H1 (cell line): Measurements from ENCODE around the gene LRRC18. TPM values are rescaled to one million over a fixed set of nuclear protein-coding genes. Genes with fewer than 3 reads are reported as not detected.

Experiments used
- CTCF ChIA-PET: fragments of 300-600 bp; sonication (Branson Sonifier 250); formaldehyde crosslinking; loops from one replicate; lab custom pipeline; 2021; ENCODE audit not compliant: partially characterized antibody; lab: Charles Lee
- POLR2A ChIA-PET: fragments of 300-600 bp; sonication (Branson Sonifier 250); formaldehyde crosslinking; loops from one replicate; lab custom pipeline; 2021; ENCODE audit warnings: inconsistent platforms; ENCODE audit not compliant: partially characterized antibody; lab: Charles Lee
- DNase-seq, 2 experiments: peaks; one replicate each; pipeline versions ENCODE4 v3.0.0 to v3.0.0-alpha.2; 2010 to 2022; ENCODE audit warnings: low spot score in 2 of 2, low read depth in 1 of 2, mixed read lengths in 1 of 2
- FAIRE-seq: peaks from 2 replicates; lab custom pipeline; 2011; peaks lifted over from hg19 to GRCh38; lab: Jason Lieb, UNC
- H2AFZ ChIP-seq: 2 replicates; pipeline ENCODE4 v1.8.1; 2012; ENCODE audit warnings: low read length, inconsistent platforms
- H2AK5ac ChIP-seq: 2 replicates; pipeline ENCODE4 v1.6.1; 2013; ENCODE audit warnings: low read depth, low read length
- H2BK120ac ChIP-seq: replicated peaks from 2 replicates; pipeline ENCODE3; 2013; ENCODE audit warnings: low read depth, low read length, inconsistent platforms
- H2BK12ac ChIP-seq: 2 replicates; pipeline ENCODE4 v1.6.1; 2013; ENCODE audit warnings: low read depth, low read length
- H2BK15ac ChIP-seq: 2 replicates; pipeline ENCODE4 v1.6.1; 2013; ENCODE audit warnings: low read length
- H2BK20ac ChIP-seq: 2 replicates; pipeline ENCODE4 v1.6.1; 2013; ENCODE audit warnings: low read length
- H2BK5ac ChIP-seq: 2 replicates; pipeline ENCODE4 v1.6.1; 2013; ENCODE audit warnings: low read depth, low read length
- H3K14ac ChIP-seq: 2 replicates; pipeline ENCODE4 v1.6.1; 2013; ENCODE audit warnings: inconsistent platforms; ENCODE audit not compliant: insufficient read length
- H3K18ac ChIP-seq: 2 replicates; pipeline ENCODE4 v1.6.1; 2013; ENCODE audit warnings: low read length; ENCODE audit errors: extremely low read depth
- H3K23ac ChIP-seq: 2 replicates; pipeline ENCODE4 v1.6.1; 2013; ENCODE audit warnings: inconsistent platforms; ENCODE audit not compliant: insufficient read length
- H3K23me2 ChIP-seq: 2 replicates; pipeline ENCODE4 v1.6.1; 2013; ENCODE audit warnings: low read depth, low read length
- H3K27ac ChIP-seq: 2 replicates; pipeline ENCODE4 v1.6.1; 2011; ENCODE audit warnings: low read depth, low read length, inconsistent platforms
- H3K27me3 ChIP-seq, 4 experiments: replicated peaks in 1 of 4; 1 replicate in 1 of 4; 2 replicates in 3 of 4; pipeline versions ENCODE4 v1.6.1 to v1.8.1; 2011 to 2013; ENCODE audit warnings: low read length in 3 of 4, mild to moderate bottlenecking in 3 of 4, inconsistent platforms in 2 of 4, mixed read lengths in 2 of 4, moderate library complexity in 1 of 4; ENCODE audit not compliant: control insufficient read depth in 3 of 4, insufficient read depth in 3 of 4; ENCODE audit errors: extremely low read depth in 1 of 4
- H3K36me3 ChIP-seq, 4 experiments: 2 replicates each; pipeline versions ENCODE4 v1.6.1 to v1.8.1; 2011 to 2013; ENCODE audit warnings: mild to moderate bottlenecking in 4 of 4, low read length in 3 of 4, moderate library complexity in 2 of 4, control low read depth in 1 of 4, inconsistent platforms in 1 of 4; ENCODE audit not compliant: insufficient read depth in 4 of 4, control insufficient read depth in 2 of 4
- H3K4ac ChIP-seq: replicated peaks from 2 replicates; pipeline ENCODE3; 2013; ENCODE audit warnings: low read length, low read depth, mixed read lengths, inconsistent platforms; ENCODE audit not compliant: insufficient read length
- H3K4me1 ChIP-seq, 4 experiments: replicated peaks in 1 of 4; 1 replicate in 1 of 4; 2 replicates in 3 of 4; pipeline versions ENCODE4 v1.6.1 to v1.8.1; 2011 to 2013; ENCODE audit warnings: low read length in 3 of 4, inconsistent platforms in 2 of 4, mixed read lengths in 1 of 4; ENCODE audit not compliant: insufficient read depth in 4 of 4, control insufficient read depth in 3 of 4
- H3K4me2 ChIP-seq, 2 experiments: 2 replicates each; pipeline versions ENCODE4 v1.6.1 to v1.8.1; 2011 to 2013; ENCODE audit warnings: low read depth in 2 of 2, low read length in 2 of 2, control low read depth in 1 of 2, inconsistent platforms in 1 of 2, mild to moderate bottlenecking in 1 of 2; ENCODE audit not compliant: insufficient read depth in 1 of 2
- H3K4me3 ChIP-seq, 4 experiments: fragments of 200-600, 300-600 bp in 1 of 4; sonication (generic), shearing (Covaris generic), sonication (Bioruptor Twin) in 1 of 4; 2 replicates each; pipeline versions ENCODE4 v1.5.1 to v1.8.1; 2011 to 2016; ENCODE audit warnings: low read length in 4 of 4, low read depth in 3 of 4, control low read depth in 2 of 4, inconsistent platforms in 2 of 4, mild to moderate bottlenecking in 2 of 4, mixed read lengths in 1 of 4, moderate library complexity in 1 of 4; ENCODE audit not compliant: insufficient read depth in 2 of 4; ENCODE audit errors: extremely low read depth in 1 of 4
- H3K56ac ChIP-seq: replicated peaks from 2 replicates; pipeline ENCODE3; 2013; ENCODE audit warnings: low read depth, mild to moderate bottlenecking, mixed read lengths, low read length, inconsistent platforms; ENCODE audit not compliant: insufficient read length
- H3K79me1 ChIP-seq: 2 replicates; pipeline ENCODE4 v1.6.1; 2013; ENCODE audit warnings: low read depth, low read length, control low read depth
- H3K79me2 ChIP-seq, 2 experiments: 2 replicates each; pipeline versions ENCODE4 v1.6.1 to v1.8.1; 2012 to 2013; ENCODE audit warnings: low read length in 2 of 2, mild to moderate bottlenecking in 2 of 2, inconsistent platforms in 1 of 2; ENCODE audit not compliant: insufficient read depth in 2 of 2, control insufficient read depth in 1 of 2
- H3K9ac ChIP-seq, 4 experiments: replicated peaks in 1 of 4; 1 replicate in 1 of 4; 2 replicates in 3 of 4; pipeline versions ENCODE4 v1.6.1 to v1.8.1; 2011 to 2013; ENCODE audit warnings: low read depth in 3 of 4, low read length in 3 of 4, control low read depth in 2 of 4, mild to moderate bottlenecking in 2 of 4, moderate library complexity in 2 of 4, inconsistent platforms in 1 of 4; ENCODE audit errors: extremely low read depth in 1 of 4
- H3K9me3 ChIP-seq, 2 experiments: 2 replicates each; pipeline versions ENCODE4 v1.6.1 to v1.8.1; 2012 to 2013; ENCODE audit warnings: mild to moderate bottlenecking in 2 of 2, moderate library complexity in 2 of 2, control low read depth in 1 of 2, inconsistent platforms in 1 of 2, low read depth in 1 of 2, low read length in 1 of 2, mixed read lengths in 1 of 2; ENCODE audit not compliant: insufficient read depth in 2 of 2
- H4K20me1 ChIP-seq, 2 experiments: replicated peaks in 1 of 2; 2 replicates each; pipeline versions ENCODE3 to v1.8.1; 2011 to 2013; ENCODE audit warnings: inconsistent platforms in 2 of 2, low read length in 2 of 2, mild to moderate bottlenecking in 1 of 2; ENCODE audit not compliant: insufficient read depth in 2 of 2, control insufficient read depth in 1 of 2
- H4K5ac ChIP-seq: 2 replicates; pipeline ENCODE4 v1.6.1; 2013; ENCODE audit warnings: low read length, low read depth, mixed read lengths, inconsistent platforms; ENCODE audit not compliant: insufficient read length
- H4K8ac ChIP-seq: 2 replicates; pipeline ENCODE4 v1.8.0; 2013; ENCODE audit warnings: mild to moderate bottlenecking, moderate library complexity, low read length, inconsistent platforms; ENCODE audit not compliant: insufficient read depth; ENCODE audit errors: extremely low read depth
- H4K91ac ChIP-seq: replicated peaks from 2 replicates; pipeline ENCODE3; 2013; ENCODE audit warnings: low read length, mixed read lengths, inconsistent platforms; ENCODE audit not compliant: insufficient read length
- BACH1 ChIP-seq: IDR thresholded peaks from 2 replicates; pipeline ENCODE4 v1.6.1; 2012; ENCODE audit warnings: low read length, improper control_type of control experiment
- BRCA1 ChIP-seq: IDR thresholded peaks from 2 replicates; pipeline ENCODE4 v1.6.1; 2012; ENCODE audit warnings: low read depth, low read length, improper control_type of control experiment
- MAFK ChIP-seq: IDR thresholded peaks from 2 replicates; pipeline ENCODE4 v1.6.1; 2012; ENCODE audit warnings: low read depth, mild to moderate bottlenecking, improper control_type of control experiment, low read length
- NANOG ChIP-seq: IDR thresholded peaks from 2 replicates; pipeline ENCODE4 v1.6.1; 2011; ENCODE audit warnings: low read length, low read depth, mild to moderate bottlenecking, inconsistent platforms; ENCODE audit not compliant: insufficient read depth, poor library complexity, severe bottlenecking
- POLR2A ChIP-seq, 2 experiments: IDR thresholded peaks; 1 replicate in 1 of 2; 2 replicates in 1 of 2; pipeline ENCODE4 v1.6.1; 2011; ENCODE audit warnings: low read depth in 2 of 2, low read length in 2 of 2, mild to moderate bottlenecking in 2 of 2; ENCODE audit errors: control extremely low read depth in 1 of 2
- RXRA ChIP-seq: IDR thresholded peaks from 2 replicates; pipeline ENCODE4 v1.6.1; 2011; ENCODE audit warnings: low read depth, mild to moderate bottlenecking, low read length, moderate library complexity; ENCODE audit not compliant: insufficient read depth
- SAP30 ChIP-seq: fragments of 300-600 bp; sonication (generic); IDR thresholded peaks from 2 replicates; pipeline ENCODE4 v1.7.1; 2012; ENCODE audit warnings: low read length, moderate library complexity, mild to moderate bottlenecking, inconsistent platforms; ENCODE audit not compliant: insufficient read depth, insufficient replicate concordance
- SIN3A ChIP-seq, 2 experiments: IDR thresholded peaks in 1 of 2; conservative IDR thresholded peaks in 1 of 2; 2 replicates each; pipeline ENCODE4 v1.6.1; 2011 to 2012; ENCODE audit warnings: low read length in 2 of 2, improper control_type of control experiment in 1 of 2, low read depth in 1 of 2, mild to moderate bottlenecking in 1 of 2
- SIX5 ChIP-seq: IDR thresholded peaks from 2 replicates; pipeline ENCODE4 v1.6.1; 2011; ENCODE audit warnings: mild to moderate bottlenecking, low read depth, low read length
- SP4 ChIP-seq: IDR thresholded peaks from 2 replicates; pipeline ENCODE4 v1.6.1; 2012; ENCODE audit warnings: low read length, inconsistent platforms
- TBP ChIP-seq: IDR thresholded peaks from 2 replicates; pipeline ENCODE4 v1.6.1; 2011; ENCODE audit warnings: low read depth, low read length, improper control_type of control experiment
- TCF12 ChIP-seq: IDR thresholded peaks from 2 replicates; pipeline ENCODE4 v1.6.1; 2011; ENCODE audit warnings: low read depth, mild to moderate bottlenecking, low read length
- WGBS, 2 experiments: shearing (Covaris generic) in 1 of 2; methylation state at CpG; one replicate each; pipeline versions ENCODE4 v1.1.6 to v1.1.7; 2013 to 2015; ENCODE audit warnings: low lambda C conversion rate in 2 of 2, mixed read lengths in 2 of 2, inconsistent platforms in 1 of 2, low coverage in 1 of 2, missing lambda C conversion rate in 1 of 2; ENCODE audit not compliant: insufficient replicate concordance in 2 of 2, insufficient coverage in 1 of 2, insufficient read length in 1 of 2; ENCODE audit errors: extremely low coverage in 1 of 2, missing lambda C conversion rate in 1 of 2; 5-methylcytosine and 5-hydroxymethylcytosine counted together
- polyA plus RNA-seq, 7 experiments: library from polyadenylated mRNA; depleted of rRNA in 3 of 7; stranded (reverse) in 5 of 7; unstranded in 2 of 7; fragments of >200 nt in 5 of 7; fragments of 200-250 nt in 2 of 7; gene quantifications; 1 replicate in 5 of 7; 2 replicates in 1 of 7; 4 replicates in 1 of 7; pipeline versions ENCODE4 v1.2.1 to v1.2.3, GENCODE V29; 2011 to 2013; ENCODE audit warnings: missing spikeins in 2 of 7, mixed read lengths in 2 of 7
- total RNA-seq: library from RNA; stranded (reverse); fragmentation: NEBNext Ultra II Directional; extraction: Animal tissue kit (Norgen Biotek cat#: 25700); gene quantifications from 2 replicates; pipeline ENCODE4 v1.2.1, GENCODE V29; 2021
- TF ChIP-seq, protein P1 (sequence below): IDR thresholded peaks from 2 replicates; pipeline ENCODE4 v1.6.1; 2012; ENCODE audit warnings: inconsistent platforms

The LRRC18 gene
- total and polyA plus RNA-seq, 2 of the 8 experiments (the other 6 are each of a cell fraction or from before 2014, with no cell fraction given) = not detected

DNA sequence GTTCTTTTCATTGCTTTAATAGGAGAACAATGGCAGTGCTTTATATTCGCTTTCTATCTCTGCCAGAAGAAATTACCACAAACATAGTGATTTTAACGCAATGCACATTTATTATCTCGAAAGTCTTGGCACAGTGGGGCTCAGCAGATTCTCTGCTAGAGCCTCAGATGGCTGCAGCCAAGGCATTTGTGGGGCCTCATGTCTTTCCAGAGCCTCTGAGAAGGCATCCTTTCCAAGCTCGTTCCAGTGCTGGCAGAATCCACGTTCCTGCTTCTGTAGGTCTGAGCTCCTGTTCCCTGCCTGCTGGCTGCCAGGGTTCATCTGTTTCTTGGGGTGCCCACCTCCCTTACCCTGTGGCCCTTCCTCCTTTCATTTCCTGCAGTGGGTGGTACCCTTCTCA is 60.2 kb downstream of the LRRC18 start:
- Histone ChIP-seq H3K4me3 (no peak overlapping the region), H3K9me3 (no peaks in the 10 kb centered on the region), H3K9ac (no peak overlapping the region), H3K23ac (no peak overlapping the region), H3K4me1 (peaks cover 0 to 2% (median 0%) of the 10 kb centered on the region in 4 experiments; a peak in 1 of 7 replicates), H3K18ac (no peak overlapping the region), H2AK5ac (no peak overlapping the region), H2AFZ (no peak overlapping the region), H2BK20ac (no peak overlapping the region), H4K8ac (no peak overlapping the region), H3K23me2 (no peaks in the 10 kb centered on the region), H3K4me2 (no peak overlapping the region), H3K56ac (no peak overlapping the region), H3K36me3 (no peaks in the 10 kb centered on the region), H3K4ac (no peak overlapping the region), H2BK5ac (no peak overlapping the region), H4K91ac (peak overlapping the region; percentile 56), H3K14ac (no peak overlapping the region), H4K20me1 (no peaks in the 10 kb centered on the region), H2BK12ac (no peak overlapping the region), H3K27ac (no peak overlapping the region), H2BK15ac (no peak overlapping the region), H4K5ac (no peak overlapping the region), H3K27me3 (no peaks in the 10 kb centered on the region), H2BK120ac (no peak overlapping the region), H3K79me1 (no peaks in the 10 kb centered on the region), H3K79me2 (no peaks in the 10 kb centered on the region)
- DNase-seq = no peak
- FAIRE-seq = no peak
- TF ChIP-seq POLR2A (IDR thresholded peaks at IDR 0.05; ENCODE audit: control extremely low read depth in 1 of 2, low read depth in 2 of 2, low read length in 2 of 2) (no peak), SIN3A (conservative IDR thresholded peaks at IDR 0.05 in 1 of 2, IDR thresholded peaks at IDR 0.05 in 1 of 2; ENCODE audit: low read depth in 1 of 2, low read length in 2 of 2) (no peak), RXRA (no peak), NANOG (no peak), BACH1 (no peak), TCF12 (no peak), TBP (no peak), MAFK (no peak), SIX5 (no peak), SAP30 (no peak), SP4 (no peak), BRCA1 (no peak)
- TF ChIP-seq, protein P1, sequence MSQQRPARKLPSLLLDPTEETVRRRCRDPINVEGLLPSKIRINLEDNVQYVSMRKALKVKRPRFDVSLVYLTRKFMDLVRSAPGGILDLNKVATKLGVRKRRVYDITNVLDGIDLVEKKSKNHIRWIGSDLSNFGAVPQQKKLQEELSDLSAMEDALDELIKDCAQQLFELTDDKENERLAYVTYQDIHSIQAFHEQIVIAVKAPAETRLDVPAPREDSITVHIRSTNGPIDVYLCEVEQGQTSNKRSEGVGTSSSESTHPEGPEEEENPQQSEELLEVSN = no peak
- CTCF ChIA-PET = interaction anchor here (1.0 to 1.8 kb wide), 4 partner anchors 10 to 265 kb away, joined by 3 to 5 read pairs (median 3); no protein-coding TSS in a partner anchor
- WGBS, 2 experiments = 93% methylated on average over 5 of the region's 5 CpGs; no CpG with 5 or more reads in 1 of the 2 experiments
- POLR2A ChIA-PET = no interaction called here
